IPS-18a (cell line): Measurements from ENCODE around the gene CDKAL1.

Experiments used
- H3K27ac ChIP-seq: one replicate; pipeline ENCODE4 v1.5.1; 2013; ENCODE audit warnings: low read length
- H3K27me3 ChIP-seq: one replicate; pipeline ENCODE4 v1.6.1; 2013; ENCODE audit warnings: mild to moderate bottlenecking, low read length; ENCODE audit not compliant: control insufficient read depth, insufficient read depth
- H3K36me3 ChIP-seq: one replicate; pipeline ENCODE4 v1.6.1; 2013; ENCODE audit warnings: low read depth, low read length; ENCODE audit not compliant: control insufficient read depth
- H3K4me1 ChIP-seq: one replicate; pipeline ENCODE4 v1.6.1; 2013; ENCODE audit warnings: low read depth, low read length; ENCODE audit not compliant: control insufficient read depth
- H3K4me3 ChIP-seq: one replicate; pipeline ENCODE4 v1.5.1; 2013; ENCODE audit warnings: low read length
- H3K9ac ChIP-seq: one replicate; pipeline ENCODE4 v1.6.1; 2013; ENCODE audit warnings: mild to moderate bottlenecking, low read length, moderate library complexity
- H3K9me3 ChIP-seq: one replicate; pipeline ENCODE4 v1.6.1; 2013; ENCODE audit warnings: low read depth, low read length; ENCODE audit not compliant: control insufficient read depth

Gene CDKAL1

GRCh38 chr6:21151530-21151929 lies 617.3 kb downstream of the CDKAL1 start:
- Histone ChIP-seq H3K36me3 (no peaks in the 10 kb centered on the region), H3K27ac (peak overlapping the region; percentile 2), H3K9ac (no peak overlapping the region), H3K27me3 (no peaks in the 10 kb centered on the region), H3K4me1 (peaks cover 8% of the 10 kb centered on the region), H3K4me3 (no peak overlapping the region), H3K9me3 (no peaks in the 10 kb centered on the region)

- Histone ChIP-seq H3K4me1 (peaks cover 14% of the 10 kb centered on the region), H3K9ac (no peak overlapping the region), H3K4me3 (no peak overlapping the region), H3K27ac (no peak overlapping the region), H3K9me3 (no peaks in the 10 kb centered on the region), H3K36me3 (no peaks in the 10 kb centered on the region), H3K27me3 (no peaks in the 10 kb centered on the region)
Measured at GRCh38 chr6:21157186-21157929, 623.1 kb downstream of the CDKAL1 start.

- Histone ChIP-seq H3K4me1 (peaks cover 14% of the 10 kb centered on the region), H3K27ac (no peak overlapping the region), H3K9me3 (no peaks in the 10 kb centered on the region)
Measured at GRCh38 chr6:21158149-21158548, 623.9 kb downstream of the CDKAL1 start.

GRCh38 chr6:21158873-21159272 lies 624.6 kb downstream of the CDKAL1 start:
- H3K9me3 ChIP-seq, result no peaks in the 10 kb centered on the region
- no peaks in the 10 kb centered on the region for H3K36me3 ChIP-seq
- H3K27me3 ChIP-seq, result no peaks in the 10 kb centered on the region
- peaks cover 14% of the 10 kb centered on the region for H3K4me1 ChIP-seq
- H3K9ac ChIP-seq, result no peak overlapping the region
- no peak overlapping the region for H3K4me3 ChIP-seq
- H3K27ac ChIP-seq, result no peak overlapping the region

More at GRCh38 chr6:21158149-21158548, 623.9 kb downstream of the CDKAL1 start:
- Histone ChIP-seq H3K27me3 (no peaks in the 10 kb centered on the region), H3K9ac (no peak overlapping the region), H3K36me3 (no peaks in the 10 kb centered on the region), H3K4me3 (no peak overlapping the region)

- H3K4me3 ChIP-seq, result no peak overlapping the region
- no peaks in the 10 kb centered on the region for H3K9me3 ChIP-seq
- no peaks in the 10 kb centered on the region for H3K27me3 ChIP-seq
- no peaks in the 10 kb centered on the region for H3K36me3 ChIP-seq
- H3K9ac ChIP-seq, result no peak overlapping the region
- peaks cover 14% of the 10 kb centered on the region for H3K4me1 ChIP-seq
- H3K27ac ChIP-seq, result no peak overlapping the region
Measured at GRCh38 chr6:21159465-21159864, 625.2 kb downstream of the CDKAL1 start.

- no peak overlapping the region for H3K9ac ChIP-seq
- no peaks in the 10 kb centered on the region for H3K27me3 ChIP-seq
- no peaks in the 10 kb centered on the region for H3K9me3 ChIP-seq
- no peak overlapping the region for H3K27ac ChIP-seq
- no peaks in the 10 kb centered on the region for H3K36me3 ChIP-seq
- H3K4me3 ChIP-seq, result no peak overlapping the region
- H3K4me1 ChIP-seq, result peaks cover 14% of the 10 kb centered on the region
Measured at GRCh38 chr6:21161707-21162106, 627.5 kb downstream of the CDKAL1 start.

GRCh38 chr6:21163110-21163837 lies 629.0 kb downstream of the CDKAL1 start:
- no peak overlapping the region for H3K4me3 ChIP-seq

GRCh38 chr6:21163838-21164180 lies 629.6 kb downstream of the CDKAL1 start:
- H3K27me3 ChIP-seq, result no peaks in the 10 kb centered on the region
- H3K4me3 ChIP-seq, result no peak overlapping the region
- no peak overlapping the region for H3K27ac ChIP-seq

More at GRCh38 chr6:21163110-21163837, 629.0 kb downstream of the CDKAL1 start:
- Histone ChIP-seq H3K36me3 (no peaks in the 10 kb centered on the region), H3K9me3 (no peaks in the 10 kb centered on the region), H3K9ac (no peak overlapping the region), H3K4me1 (peaks cover 8% of the 10 kb centered on the region), H3K27ac (no peak overlapping the region), H3K27me3 (no peaks in the 10 kb centered on the region)

GRCh38 chr6:21164768-21165326 lies 630.6 kb downstream of the CDKAL1 start:
- Histone ChIP-seq H3K4me3 (no peak overlapping the region), H3K9ac (no peak overlapping the region), H3K27me3 (no peaks in the 10 kb centered on the region), H3K27ac (no peak overlapping the region), H3K4me1 (peaks cover 8% of the 10 kb centered on the region), H3K36me3 (no peaks in the 10 kb centered on the region), H3K9me3 (no peaks in the 10 kb centered on the region)

More at GRCh38 chr6:21163838-21164180, 629.6 kb downstream of the CDKAL1 start:
- Histone ChIP-seq H3K9me3 (no peaks in the 10 kb centered on the region), H3K9ac (no peak overlapping the region), H3K36me3 (no peaks in the 10 kb centered on the region), H3K4me1 (peaks cover 8% of the 10 kb centered on the region)

- Histone ChIP-seq H3K9me3 (no peaks in the 10 kb centered on the region), H3K9ac (no peak overlapping the region), H3K4me3 (no peak overlapping the region), H3K36me3 (no peaks in the 10 kb centered on the region), H3K4me1 (peaks cover 2% of the 10 kb centered on the region), H3K27ac (no peak overlapping the region), H3K27me3 (no peaks in the 10 kb centered on the region)
Measured at GRCh38 chr6:21166754-21167153, 632.5 kb downstream of the CDKAL1 start.

- no peaks in the 10 kb centered on the region for H3K9me3 ChIP-seq
- no peak overlapping the region for H3K4me3 ChIP-seq
- no peaks in the 10 kb centered on the region for H3K27me3 ChIP-seq
- H3K36me3 ChIP-seq, result no peaks in the 10 kb centered on the region
- H3K27ac ChIP-seq, result no peak overlapping the region
- H3K9ac ChIP-seq, result no peak overlapping the region
- H3K4me1 ChIP-seq, result no peaks in the 10 kb centered on the region
Measured at GRCh38 chr6:21167790-21168189, 633.5 kb downstream of the CDKAL1 start.
